GM23338 (cell line): ENCODE data around the gene HDDC3.

Experiments
- REST ChIP-seq: IDR thresholded peaks from one replicate; pipeline ENCODE4 v1.6.1; 2018; ENCODE audit warnings: antibody characterized with exemption; ENCODE audit not compliant: unreplicated experiment
- TF ChIP-seq, protein P1 (sequence below), 2 experiments: fragments of 200-600 bp in 1 of 2; sonication (generic) in 1 of 2; conservative IDR thresholded peaks; 2 replicates each; pipeline versions ENCODE4 v1.5.1 to v1.6.1; 2016 to 2017; ENCODE audit warnings: antibody characterized with exemption in 2 of 2, low read depth in 2 of 2, mild to moderate bottlenecking in 2 of 2, moderate library complexity in 1 of 2

GRCh38 chr15:90942354-90943120 lies 10.2 kb upstream of the HDDC3 start:
- TF ChIP-seq, protein P1, sequence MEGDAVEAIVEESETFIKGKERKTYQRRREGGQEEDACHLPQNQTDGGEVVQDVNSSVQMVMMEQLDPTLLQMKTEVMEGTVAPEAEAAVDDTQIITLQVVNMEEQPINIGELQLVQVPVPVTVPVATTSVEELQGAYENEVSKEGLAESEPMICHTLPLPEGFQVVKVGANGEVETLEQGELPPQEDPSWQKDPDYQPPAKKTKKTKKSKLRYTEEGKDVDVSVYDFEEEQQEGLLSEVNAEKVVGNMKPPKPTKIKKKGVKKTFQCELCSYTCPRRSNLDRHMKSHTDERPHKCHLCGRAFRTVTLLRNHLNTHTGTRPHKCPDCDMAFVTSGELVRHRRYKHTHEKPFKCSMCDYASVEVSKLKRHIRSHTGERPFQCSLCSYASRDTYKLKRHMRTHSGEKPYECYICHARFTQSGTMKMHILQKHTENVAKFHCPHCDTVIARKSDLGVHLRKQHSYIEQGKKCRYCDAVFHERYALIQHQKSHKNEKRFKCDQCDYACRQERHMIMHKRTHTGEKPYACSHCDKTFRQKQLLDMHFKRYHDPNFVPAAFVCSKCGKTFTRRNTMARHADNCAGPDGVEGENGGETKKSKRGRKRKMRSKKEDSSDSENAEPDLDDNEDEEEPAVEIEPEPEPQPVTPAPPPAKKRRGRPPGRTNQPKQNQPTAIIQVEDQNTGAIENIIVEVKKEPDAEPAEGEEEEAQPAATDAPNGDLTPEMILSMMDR (conservative IDR thresholded peaks at IDR 0.05; ENCODE audit: low read depth in 2 of 2) = no peak
- TF ChIP-seq REST = no peak
